NK-92 (cell line): ENCODE results near the gene ZNF799.
"Not testable (repeated sequence)": the region's sequence is repeated elsewhere in the genome, so short reads cannot be mapped to it uniquely, and the experiment has no call there.

Experiments used
- DNase-seq: peaks from one replicate; lab custom pipeline; 2025; ENCODE audit not compliant: unreplicated experiment; lab: John Stamatoyannopoulos, UW

The ZNF799 gene

GRCh38 chr19:12400633-12401502, at the start of gene ZNF799:
ZNF799 (minus strand) TSS chr19:12401271; CDS start chr19:12401070, 201 bp downstream.
- DNase-seq, result no peak

GRCh38 chr19:12450844-12451243, 49.8 kb upstream of the ZNF799 start:
- DNase-seq, result no peak

- DNase-seq, result no peak
Observed at GRCh38 chr19:12448808-12449207, 47.7 kb upstream of the ZNF799 start.

GRCh38 chr19:12440541-12441316, 39.7 kb upstream of the ZNF799 start, which contains the start of gene ZNF443:
ZNF443 (minus strand) TSS chr19:12441021; CDS start chr19:12440914, 107 bp downstream.
- DNase-seq, result peak; percentile 82

GRCh38 chr19:12439686-12440540, 38.8 kb upstream of the ZNF799 start:
- DNase-seq, result not testable (repeated sequence)

- not testable (repeated sequence) for DNase-seq
Observed at GRCh38 chr19:12430726-12431299, 29.7 kb upstream of the ZNF799 start.

- no peak for DNase-seq
Observed at GRCh38 chr19:12425888-12426274, 24.8 kb upstream of the ZNF799 start.

- DNase-seq, result no peak
Observed at GRCh38 chr19:12425236-12425887, 24.3 kb upstream of the ZNF799 start.

- not testable (repeated sequence) for DNase-seq
Observed at GRCh38 chr19:12417273-12417672, 16.2 kb upstream of the ZNF799 start.

- no peak for DNase-seq
Observed at GRCh38 chr19:12411893-12412292, 10.8 kb upstream of the ZNF799 start.

- DNase-seq, result not testable (repeated sequence)
Observed at GRCh38 chr19:12399901-12400632, 1.0 kb downstream of the ZNF799 start.

GRCh38 chr19:12391148-12391547, 9.9 kb downstream of the ZNF799 start:
- not testable (repeated sequence) for DNase-seq

- DNase-seq, result not testable (repeated sequence)
Observed at GRCh38 chr19:12386365-12386764, 14.7 kb downstream of the ZNF799 start.

GRCh38 chr19:12380444-12380737, 20.7 kb downstream of the ZNF799 start:
- DNase-seq, result no peak

- DNase-seq, result no peak
Observed at GRCh38 chr19:12379732-12380443, 21.2 kb downstream of the ZNF799 start.

GRCh38 chr19:12374026-12374425, 27.0 kb downstream of the ZNF799 start:
- DNase-seq, result no peak

GRCh38 chr19:12365236-12366162, 35.6 kb downstream of the ZNF799 start, which contains the start of gene ZNF442:
ZNF442 (minus strand) TSS chr19:12365683; CDS start chr19:12363631, 2,052 bp downstream.
- DNase-seq, result no peak
